Large intestine (tissue), 3 donors: ENCODE measurements around the gene HTT. TPM values are rescaled to one million over a fixed set of nuclear protein-coding genes. Genes with fewer than 3 reads are reported as not detected.

ENCODE experiments used
- DNase-seq, 2 donors: peaks; one replicate each; pipeline versions ENCODE4 v3.0.0 to v3.0.0-alpha.2; 2013
- H3K27ac ChIP-seq: one replicate; pipeline ENCODE4 v1.5.1; 2013; ENCODE audit warnings: low read length
- H3K27me3 ChIP-seq: 2 replicates; pipeline ENCODE4 v1.6.1; 2013; ENCODE audit warnings: low read length; ENCODE audit not compliant: control insufficient read depth, insufficient read depth
- H3K36me3 ChIP-seq: 2 replicates; pipeline ENCODE4 v1.6.1; 2013; ENCODE audit warnings: low read length; ENCODE audit not compliant: control insufficient read depth, insufficient read depth
- H3K4me1 ChIP-seq: one replicate; pipeline ENCODE4 v1.6.1; 2013; ENCODE audit warnings: low read length; ENCODE audit not compliant: control insufficient read depth, insufficient read depth
- H3K4me3 ChIP-seq: one replicate; pipeline ENCODE4 v1.5.1; 2013; ENCODE audit warnings: low read length
- H3K9me3 ChIP-seq: one replicate; pipeline ENCODE4 v1.6.1; 2013; ENCODE audit warnings: mild to moderate bottlenecking, low read depth, low read length, moderate library complexity; ENCODE audit not compliant: control insufficient read depth
- WGBS: methylation state at CpG from one replicate; pipeline ENCODE4 v1.1.5; 2013; ENCODE audit warnings: low lambda C conversion rate; ENCODE audit not compliant: insufficient coverage; 5-methylcytosine and 5-hydroxymethylcytosine counted together
- polyA plus RNA-seq: library from polyadenylated mRNA; unstranded; fragments of 120-200 nt; gene quantifications from one replicate; pipeline ENCODE4 v1.2.1, GENCODE V29; 2013

Gene HTT
- polyA plus RNA-seq, 1 donor: 29.8 TPM

DNA sequence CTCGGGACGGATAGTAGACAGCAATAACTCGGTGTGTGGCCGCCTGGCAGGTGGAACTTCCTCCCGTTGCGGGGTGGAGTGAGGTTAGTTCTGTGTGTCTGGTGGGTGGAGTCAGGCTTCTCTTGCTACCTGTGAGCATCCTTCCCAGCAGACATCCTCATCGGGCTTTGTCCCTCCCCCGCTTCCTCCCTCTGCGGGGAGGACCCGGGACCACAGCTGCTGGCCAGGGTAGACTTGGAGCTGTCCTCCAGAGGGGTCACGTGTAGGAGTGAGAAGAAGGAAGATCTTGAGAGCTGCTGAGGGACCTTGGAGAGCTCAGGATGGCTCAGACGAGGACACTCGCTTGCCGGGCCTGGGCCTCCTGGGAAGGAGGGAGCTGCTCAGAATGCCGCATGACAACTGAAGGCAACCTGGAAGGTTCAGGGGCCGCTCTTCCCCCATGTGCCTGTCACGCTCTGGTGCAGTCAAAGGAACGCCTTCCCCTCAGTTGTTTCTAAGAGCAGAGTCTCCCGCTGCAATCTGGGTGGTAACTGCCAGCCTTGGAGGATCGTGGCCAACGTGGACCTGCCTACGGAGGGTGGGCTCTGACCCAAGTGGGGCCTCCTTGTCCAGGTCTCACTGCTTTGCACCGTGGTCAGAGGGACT is 168.8 kb downstream of the HTT start:
- Histone ChIP-seq H3K4me1 (peaks cover 9% of the 10 kb centered on the region), H3K27ac (no peak overlapping the region), H3K9me3 (no peaks in the 10 kb centered on the region), H3K4me3 (no peak overlapping the region), H3K36me3 (peaks cover 39% of the 10 kb centered on the region), H3K27me3 (no peaks in the 10 kb centered on the region)
- no CpG with 5 or more reads among the region's 23 CpGs for WGBS
- DNase-seq: no peak

DNA sequence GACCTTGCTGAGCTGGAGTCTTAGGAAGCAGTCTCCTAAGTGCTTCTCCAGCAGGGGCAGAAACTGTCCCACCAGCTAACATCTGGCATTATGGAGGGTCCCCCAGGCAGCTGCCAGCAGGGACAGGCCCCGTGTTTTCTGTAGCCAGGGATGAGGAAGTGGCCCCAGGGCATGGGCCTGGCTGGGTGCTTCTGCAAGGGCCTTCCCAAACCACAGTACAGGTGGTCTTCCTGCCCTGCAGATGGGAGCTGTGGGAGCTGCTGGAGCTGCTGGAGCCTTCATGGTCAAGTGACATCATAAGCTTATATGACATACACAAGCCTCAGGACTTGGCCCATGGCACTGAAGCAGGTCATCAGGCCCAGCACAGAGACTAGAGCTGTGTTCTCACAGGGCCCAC is 169.5 kb downstream of the HTT start:
- H3K4me3 ChIP-seq: no peak overlapping the region
- WGBS: no CpG with 5 or more reads among the region's 1 CpG

DNA sequence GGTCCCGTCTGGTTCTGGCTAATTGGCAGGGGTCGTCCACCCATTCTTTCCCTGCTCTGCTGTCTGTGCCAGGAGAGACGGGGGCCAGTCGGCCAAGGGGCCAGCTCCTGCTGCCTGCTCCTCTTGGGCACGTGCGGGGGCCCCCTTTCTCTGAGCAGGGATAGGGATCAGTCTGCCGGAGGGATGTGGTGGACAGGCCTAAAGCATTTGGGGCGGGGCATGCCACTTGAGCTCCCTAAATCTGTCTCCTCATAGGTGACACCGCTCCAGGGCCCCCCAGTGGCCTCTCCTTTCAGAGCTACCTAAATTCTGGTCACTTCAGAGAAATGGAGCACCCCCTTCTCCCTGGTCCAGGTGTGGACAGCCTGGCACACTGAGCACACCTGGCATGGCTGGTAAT is 170.3 kb downstream of the HTT start:
- no peak overlapping the region for H3K4me3 ChIP-seq
- H3K27me3 ChIP-seq: no peaks in the 10 kb centered on the region
- WGBS: no CpG with 5 or more reads among the region's 9 CpGs
- no peaks in the 10 kb centered on the region for H3K9me3 ChIP-seq
- H3K36me3 ChIP-seq: peaks cover 26% of the 10 kb centered on the region
- peaks cover 9% of the 10 kb centered on the region for H3K4me1 ChIP-seq
- no peak overlapping the region for H3K27ac ChIP-seq
- no peak for DNase-seq

More for the DNA sequence above, 169.5 kb downstream of the HTT start:
- Histone ChIP-seq H3K27me3 (no peaks in the 10 kb centered on the region), H3K4me1 (peaks cover 9% of the 10 kb centered on the region), H3K27ac (no peak overlapping the region), H3K36me3 (peaks cover 33% of the 10 kb centered on the region), H3K9me3 (no peaks in the 10 kb centered on the region)
- DNase-seq: no peak

DNA sequence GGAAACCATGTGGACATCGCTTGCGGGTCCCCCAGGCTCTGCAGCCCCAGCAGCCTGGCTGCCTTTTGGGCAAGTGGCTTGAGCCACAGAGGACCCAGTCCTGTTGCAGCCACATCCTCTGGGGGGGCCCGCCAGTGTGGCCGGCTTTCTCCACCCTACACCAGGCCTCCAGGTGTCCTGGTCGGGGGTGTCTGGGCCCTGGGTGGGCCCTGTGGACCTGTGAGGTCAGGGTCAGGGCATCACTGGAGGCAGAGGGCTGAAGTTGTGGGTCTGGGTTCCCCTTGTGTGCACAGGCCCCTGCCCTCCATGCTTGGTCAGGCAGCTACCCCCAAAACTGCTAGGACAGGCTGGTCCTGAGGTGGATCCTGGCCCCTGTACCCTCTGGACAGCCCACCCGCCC is 171.2 kb downstream of the HTT start:
- WGBS: no CpG with 5 or more reads among the region's 6 CpGs
- Histone ChIP-seq H3K4me1 (peaks cover 9% of the 10 kb centered on the region), H3K9me3 (no peaks in the 10 kb centered on the region), H3K36me3 (peaks cover 18% of the 10 kb centered on the region), H3K27me3 (no peaks in the 10 kb centered on the region), H3K4me3 (no peak overlapping the region), H3K27ac (no peak overlapping the region)
- no peak for DNase-seq

DNA sequence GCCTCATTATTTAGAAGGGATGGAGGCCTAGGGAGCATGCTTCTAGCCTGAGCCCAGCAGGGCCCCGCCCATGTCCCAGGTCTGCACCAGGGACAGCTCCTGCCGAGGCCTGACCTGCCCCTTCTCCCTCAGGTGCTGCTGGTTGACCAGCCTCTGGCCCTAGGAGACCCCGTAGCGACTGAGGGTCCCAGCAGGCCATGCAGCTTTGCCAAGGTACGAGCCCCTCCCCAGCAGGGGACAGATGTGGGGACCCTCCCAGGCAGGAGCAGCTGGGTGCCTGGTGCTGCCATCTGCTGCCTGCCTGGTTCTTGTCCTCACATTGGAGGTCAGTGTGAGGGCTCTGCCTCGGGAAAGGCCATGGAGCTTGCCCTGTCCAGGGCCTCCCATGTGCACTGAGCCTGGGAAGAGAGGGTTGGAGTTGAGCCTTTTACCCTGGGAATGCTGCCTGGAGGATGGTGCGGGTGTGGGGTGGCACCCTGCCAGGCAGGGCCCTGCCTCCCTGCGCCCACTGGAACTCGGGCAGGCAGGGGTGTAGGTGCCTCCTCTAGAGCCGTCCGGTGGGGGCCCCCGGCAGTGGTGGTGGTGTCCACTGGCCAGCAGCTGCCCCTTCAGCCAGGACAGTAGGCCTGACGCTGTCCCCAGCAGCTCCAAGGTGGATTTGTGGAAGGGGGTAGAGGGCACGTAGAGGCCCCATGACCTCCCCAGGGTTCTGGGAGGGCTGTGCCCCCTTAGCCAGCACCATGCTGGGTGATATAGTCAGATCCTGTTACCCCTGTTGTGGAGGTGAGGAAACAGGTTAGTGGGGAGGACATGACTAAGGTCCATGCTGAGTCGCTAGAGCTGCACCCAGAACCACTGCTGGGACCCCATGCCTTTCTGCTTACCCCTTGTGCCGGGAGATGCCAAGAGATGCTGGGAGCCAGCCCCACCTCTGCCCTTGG is 172.2 kb downstream of the HTT start:
- no CpG with 5 or more reads among the region's 16 CpGs for WGBS
- H3K4me1 ChIP-seq: peaks cover 3% of the 10 kb centered on the region
- H3K27me3 ChIP-seq: no peaks in the 10 kb centered on the region
- peaks cover 7% of the 10 kb centered on the region for H3K36me3 ChIP-seq
- no peaks in the 10 kb centered on the region for H3K9me3 ChIP-seq
- H3K4me3 ChIP-seq: no peak overlapping the region
- no peak for DNase-seq
- no peak overlapping the region for H3K27ac ChIP-seq

DNA sequence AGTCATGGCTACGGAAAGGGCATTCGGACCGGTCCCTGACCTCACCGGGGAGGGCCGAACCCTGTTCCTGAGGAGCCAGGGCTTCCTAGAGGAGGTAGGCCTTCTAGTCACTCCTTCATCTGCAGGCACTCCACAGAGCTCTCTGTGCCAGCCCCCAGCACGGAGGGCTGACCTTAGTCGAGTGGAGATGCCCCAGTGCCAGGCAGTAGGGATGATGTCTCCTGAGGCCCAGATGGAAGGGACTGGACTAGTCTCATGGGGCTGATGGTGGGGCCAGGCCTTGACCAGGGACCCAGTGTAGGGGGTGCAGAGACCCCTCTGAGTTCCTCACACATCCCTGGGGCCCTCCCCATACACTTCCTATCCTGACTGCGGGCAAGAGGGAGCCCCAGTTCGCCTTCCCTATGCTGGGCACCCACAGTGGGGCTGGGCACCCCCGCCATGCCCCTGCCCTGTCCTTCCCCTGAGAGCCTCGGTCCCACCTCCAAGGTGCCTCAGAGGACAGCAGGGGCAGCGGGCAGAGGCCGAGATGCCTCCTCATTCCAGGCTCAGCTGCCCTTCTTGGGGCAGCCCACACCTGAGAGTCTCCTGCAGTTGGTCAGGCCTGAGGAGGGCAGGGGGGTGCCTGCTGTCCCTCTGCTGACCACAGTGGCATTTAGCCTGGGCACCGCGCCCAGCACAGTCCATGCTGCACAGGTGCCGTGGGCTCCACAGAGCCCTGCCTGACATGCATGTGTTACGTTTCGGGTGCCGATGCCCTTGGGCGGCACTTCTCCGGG is 173.1 kb downstream of the HTT start:
- no peak overlapping the region for H3K27ac ChIP-seq
- peaks cover 3% of the 10 kb centered on the region for H3K4me1 ChIP-seq
- no peaks in the 10 kb centered on the region for H3K27me3 ChIP-seq
- no CpG with 5 or more reads among the region's 21 CpGs for WGBS
- DNase-seq: no peak
- no peak overlapping the region for H3K4me3 ChIP-seq
- H3K9me3 ChIP-seq: no peaks in the 10 kb centered on the region
- peaks cover 7% of the 10 kb centered on the region for H3K36me3 ChIP-seq

DNA sequence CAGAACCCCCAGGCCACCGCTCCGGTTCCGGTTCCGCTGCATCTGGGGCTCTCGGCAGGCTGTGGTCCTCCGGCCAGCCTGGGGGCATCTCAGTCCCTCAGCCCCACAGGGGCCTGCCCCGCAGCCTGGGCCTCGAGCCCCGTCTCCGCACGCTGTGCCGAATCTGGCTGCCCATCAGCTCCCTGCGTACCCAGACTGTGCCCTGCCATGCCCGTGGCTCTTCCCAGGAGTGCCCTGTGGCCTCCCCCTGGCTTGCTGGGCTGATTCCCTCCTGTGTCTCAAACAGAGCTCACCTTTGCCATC is 173.6 kb downstream of the HTT start:
- Histone ChIP-seq H3K9me3 (no peaks in the 10 kb centered on the region), H3K27me3 (no peaks in the 10 kb centered on the region), H3K4me1 (peaks cover 3% of the 10 kb centered on the region), H3K36me3 (peaks cover 5% of the 10 kb centered on the region), H3K4me3 (no peak overlapping the region), H3K27ac (no peak overlapping the region)
- WGBS: no CpG with 5 or more reads among the region's 14 CpGs
- no peak for DNase-seq

DNA sequence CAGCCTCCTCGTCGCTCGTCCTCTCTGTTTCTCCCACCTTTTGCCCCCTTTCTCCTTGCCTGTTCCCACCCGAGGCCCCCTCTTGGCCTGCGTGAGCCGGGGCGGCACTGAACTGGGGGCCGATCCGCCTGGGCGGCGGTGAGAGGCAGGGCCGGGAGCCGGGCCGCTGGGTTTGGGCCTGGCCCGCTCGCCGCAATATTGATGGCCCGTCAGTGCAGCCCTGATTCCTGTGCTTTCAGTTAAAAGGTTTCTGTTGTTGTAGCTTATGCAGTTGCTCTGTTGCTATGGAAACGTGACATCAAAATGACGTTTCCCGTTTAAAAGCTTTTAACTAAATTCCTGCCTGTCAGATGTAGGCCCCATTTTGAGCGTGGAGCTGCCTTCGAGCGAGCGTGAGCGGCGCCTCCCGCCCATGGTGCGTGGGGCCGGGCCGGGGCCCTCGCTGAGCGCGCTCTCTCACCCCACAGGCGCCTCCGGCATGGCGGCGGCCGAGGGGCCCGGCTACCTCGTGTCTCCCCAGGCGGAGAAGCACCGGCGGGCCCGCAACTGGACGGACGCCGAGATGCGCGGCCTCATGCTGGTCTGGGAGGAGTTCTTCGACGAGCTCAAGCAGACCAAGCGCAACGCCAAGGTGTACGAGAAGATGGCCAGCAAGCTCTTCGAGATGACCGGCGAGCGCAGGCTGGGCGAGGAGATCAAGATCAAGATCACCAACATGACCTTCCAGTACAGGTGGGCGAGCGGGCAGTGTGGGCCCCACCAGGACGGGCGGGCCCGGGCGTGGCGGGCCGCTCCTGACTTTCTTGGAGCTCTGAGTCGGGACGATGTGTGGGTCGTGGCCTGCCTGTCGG is 174.6 kb downstream of the HTT start, which contains the start of gene MSANTD1:
Gene MSANTD1, plus strand, starts transcription at position 349 of the 851 bp plus-strand sequence. Its CDS starts 64 bp downstream, at position 413.
- H3K9me3 ChIP-seq: no peaks in the 10 kb centered on the region
- no peaks in the 10 kb centered on the region for H3K4me1 ChIP-seq
- H3K4me3 ChIP-seq: no peak within 1 kb of the TSS
- H3K27me3 ChIP-seq: no peaks in the 10 kb centered on the region
- WGBS: 95% methylated on average over 3 of the region's 72 CpGs
- H3K36me3 ChIP-seq: peaks cover 4% of the 10 kb centered on the region
- peak; percentile 38 to 39 for DNase-seq
- H3K27ac ChIP-seq: no peak within 1 kb of the TSS

DNA sequence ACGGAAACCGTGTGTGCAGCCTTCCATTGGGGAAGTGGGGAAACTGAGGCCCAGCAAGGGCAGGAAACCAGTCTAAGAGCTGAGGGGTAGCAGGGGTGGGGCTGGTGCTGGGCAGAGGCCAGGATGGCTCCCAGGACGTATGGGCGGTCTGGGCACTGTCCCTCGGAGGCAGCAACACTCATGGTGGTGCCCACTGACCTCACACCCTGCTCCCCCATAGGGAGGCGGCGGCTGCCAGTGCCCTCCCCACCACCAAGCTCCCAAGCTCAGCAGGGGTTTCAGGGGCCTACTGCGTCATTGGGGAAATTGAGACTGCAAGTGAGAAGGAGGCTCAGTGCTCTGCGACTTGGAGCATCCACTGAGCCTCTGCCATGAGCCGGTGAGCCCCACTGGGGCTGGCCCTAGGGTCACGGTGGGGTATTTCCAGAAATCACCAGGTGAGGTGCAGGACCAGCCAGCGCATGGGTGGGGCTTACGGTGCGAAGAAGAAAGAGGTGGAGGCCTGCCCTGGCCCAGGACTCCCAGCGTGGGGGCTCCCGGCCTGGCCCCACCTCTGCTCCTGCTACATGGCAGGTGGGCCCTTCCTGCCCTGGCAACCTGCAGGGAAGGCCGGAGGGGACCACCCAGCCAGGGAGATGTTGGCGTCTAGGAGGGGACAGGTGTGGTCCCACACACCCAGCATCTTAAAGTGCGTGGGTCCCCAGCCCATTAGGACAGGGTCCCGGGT is 175.4 kb downstream of the HTT start:
- no CpG with 5 or more reads among the region's 20 CpGs for WGBS
- no peak overlapping the region for H3K27ac ChIP-seq
- DNase-seq: no peak
- H3K36me3 ChIP-seq: no peaks in the 10 kb centered on the region
- H3K9me3 ChIP-seq: no peaks in the 10 kb centered on the region
- no peak overlapping the region for H3K4me3 ChIP-seq
- no peaks in the 10 kb centered on the region for H3K4me1 ChIP-seq
- no peaks in the 10 kb centered on the region for H3K27me3 ChIP-seq
